ENCODE measurements around the gene RPL27A.

- no peak for TF ChIP-seq RAD21 (IDR thresholded peaks at IDR 0.05; ENCODE audit: low read depth)
- no peak for TF ChIP-seq CTCF (IDR thresholded peaks at IDR 0.05 in 2 of 3, conservative IDR thresholded peaks at IDR 0.05 in 1 of 3; ENCODE audit: borderline replicate concordance in 1 of 3, insufficient read depth in 1 of 3, low read depth in 2 of 3, low read length in 2 of 3)
- no peak for TF ChIP-seq CBX3 (IDR thresholded peaks at IDR 0.05; ENCODE audit: low read depth)
- TF ChIP-seq YY1 (IDR thresholded peaks at IDR 0.05; ENCODE audit: extremely low read depth, insufficient replicate concordance, low read depth, low read length), result no peak
- no peak for TF ChIP-seq SRF (IDR thresholded peaks at IDR 0.05; ENCODE audit: low read depth)
- TF ChIP-seq POLR2AphosphoS5 (IDR thresholded peaks at IDR 0.05; ENCODE audit: low read depth, low read length), result no peak
- no peak for TF ChIP-seq POLR2A (IDR thresholded peaks at IDR 0.05; ENCODE audit: borderline replicate concordance, extremely low read depth, insufficient read depth, insufficient read length)
- no peak for TF ChIP-seq EZH2 (IDR thresholded peaks at IDR 0.05)
Measured at GRCh38 chr11:8731647-8732323, 49.2 kb downstream of the RPL27A start.
